D721Med (cell line): Measurements from ENCODE around the gene SIK3.

Experiments
- DNase-seq: peaks from one replicate; pipeline ENCODE4 v3.0.0; 2011; ENCODE audit warnings: low spot score; ENCODE audit not compliant: insufficient read length
- FAIRE-seq: peaks from 2 replicates; lab custom pipeline; 2011; peaks lifted over from hg19 to GRCh38; lab: Jason Lieb, UNC
- TF ChIP-seq, protein P1 (sequence below): IDR thresholded peaks from 2 replicates; pipeline ENCODE4 v1.5.1; 2012; ENCODE audit warnings: mild to moderate bottlenecking, control low read depth; ENCODE audit not compliant: insufficient read depth; ENCODE audit errors: missing control alignments

The SIK3 gene

DNA sequence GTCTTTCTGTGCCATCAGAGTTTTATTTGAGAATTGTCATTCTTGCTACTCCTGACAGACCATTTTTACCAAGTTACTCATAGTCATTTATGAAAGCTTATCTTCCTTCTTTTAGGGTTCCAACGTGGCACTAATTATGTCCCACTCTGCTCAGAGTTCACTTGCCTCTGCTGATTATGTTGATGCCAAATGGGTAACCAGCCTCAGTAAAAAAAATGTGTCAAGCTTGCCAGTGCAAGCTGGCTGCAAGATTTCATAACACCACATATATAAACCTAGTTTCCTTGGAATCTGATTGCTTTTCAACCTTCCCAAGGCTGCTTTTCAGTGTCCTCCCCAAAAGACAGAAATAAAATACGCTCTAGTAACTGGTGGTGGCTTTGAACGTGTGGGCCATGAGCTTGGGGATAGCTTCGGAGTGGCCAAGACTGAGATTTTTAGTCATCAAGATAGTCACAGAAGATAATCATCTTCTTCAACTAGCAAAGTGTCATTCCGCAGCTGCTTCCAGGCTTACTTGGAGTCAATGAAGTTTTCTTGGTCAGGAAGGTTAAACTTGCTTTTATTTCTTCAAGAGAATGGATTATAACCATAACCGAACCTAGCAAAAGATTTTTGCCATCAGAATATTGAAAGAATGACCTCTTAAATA, 231.3 kb downstream of the SIK3 start:
- no peak for DNase-seq
- TF ChIP-seq, protein P1, sequence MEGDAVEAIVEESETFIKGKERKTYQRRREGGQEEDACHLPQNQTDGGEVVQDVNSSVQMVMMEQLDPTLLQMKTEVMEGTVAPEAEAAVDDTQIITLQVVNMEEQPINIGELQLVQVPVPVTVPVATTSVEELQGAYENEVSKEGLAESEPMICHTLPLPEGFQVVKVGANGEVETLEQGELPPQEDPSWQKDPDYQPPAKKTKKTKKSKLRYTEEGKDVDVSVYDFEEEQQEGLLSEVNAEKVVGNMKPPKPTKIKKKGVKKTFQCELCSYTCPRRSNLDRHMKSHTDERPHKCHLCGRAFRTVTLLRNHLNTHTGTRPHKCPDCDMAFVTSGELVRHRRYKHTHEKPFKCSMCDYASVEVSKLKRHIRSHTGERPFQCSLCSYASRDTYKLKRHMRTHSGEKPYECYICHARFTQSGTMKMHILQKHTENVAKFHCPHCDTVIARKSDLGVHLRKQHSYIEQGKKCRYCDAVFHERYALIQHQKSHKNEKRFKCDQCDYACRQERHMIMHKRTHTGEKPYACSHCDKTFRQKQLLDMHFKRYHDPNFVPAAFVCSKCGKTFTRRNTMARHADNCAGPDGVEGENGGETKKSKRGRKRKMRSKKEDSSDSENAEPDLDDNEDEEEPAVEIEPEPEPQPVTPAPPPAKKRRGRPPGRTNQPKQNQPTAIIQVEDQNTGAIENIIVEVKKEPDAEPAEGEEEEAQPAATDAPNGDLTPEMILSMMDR, result no peak
- no peak for FAIRE-seq

DNA sequence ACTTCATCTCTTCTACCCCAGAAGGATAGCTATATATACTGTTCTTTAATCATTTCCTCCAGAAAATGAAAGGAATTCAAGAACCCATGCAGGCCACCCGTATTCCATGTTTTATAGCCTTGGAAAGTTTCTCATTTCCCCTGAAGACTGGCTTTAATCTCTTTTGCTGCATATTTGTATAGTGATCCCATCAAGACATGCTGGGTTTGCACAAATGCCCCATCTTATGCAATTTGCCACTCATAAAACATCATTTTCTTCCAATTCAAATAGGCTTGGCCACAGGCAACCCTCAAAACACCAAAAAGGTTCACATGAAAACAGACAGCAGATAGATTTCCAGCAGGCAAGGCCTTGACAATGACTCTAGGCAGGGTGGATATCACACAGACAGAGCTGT, 232.5 kb downstream of the SIK3 start:
- TF ChIP-seq, protein P1, result no peak
- no peak for DNase-seq
- FAIRE-seq, result no peak

DNA sequence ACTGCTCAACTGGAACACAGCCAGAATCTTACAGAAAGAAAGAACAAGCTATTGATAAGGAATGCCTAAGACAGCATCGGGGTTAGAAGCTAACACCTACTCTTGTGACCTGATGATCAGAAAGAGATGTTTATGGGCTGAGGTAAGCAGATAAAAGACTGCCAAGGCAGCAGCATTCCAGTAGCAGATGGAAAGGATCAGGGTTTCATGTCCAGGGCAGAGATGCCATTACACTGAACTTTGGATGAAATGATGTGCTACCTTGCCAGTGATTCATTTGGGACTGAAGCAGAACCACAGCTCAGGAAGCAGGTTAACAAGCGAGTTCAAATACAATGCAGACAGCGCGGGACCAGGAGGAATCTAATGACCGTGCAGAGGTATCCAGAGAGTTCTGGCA, 233.7 kb downstream of the SIK3 start:
- no peak for FAIRE-seq
- TF ChIP-seq, protein P1, result no peak
- DNase-seq, result no peak

DNA sequence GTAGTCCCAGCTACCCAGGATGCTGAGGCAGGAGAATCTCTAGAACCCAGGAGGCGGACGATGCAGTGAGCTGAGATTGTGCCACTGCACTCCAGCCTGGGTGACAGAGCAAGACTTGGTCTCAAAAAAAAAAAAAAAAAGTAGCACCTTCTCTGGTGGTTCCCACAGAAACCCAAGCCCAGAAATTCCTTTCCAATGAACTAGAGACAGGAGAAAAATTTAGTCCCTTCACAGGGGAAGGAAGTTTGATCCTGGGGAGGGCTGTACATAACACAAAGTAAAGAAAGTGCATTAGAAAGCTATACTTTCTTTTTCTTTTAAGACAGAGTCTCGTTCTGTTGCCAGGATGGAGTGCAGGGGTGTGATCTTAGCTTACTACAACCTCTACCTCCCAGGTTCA, 235.3 kb downstream of the SIK3 start:
- TF ChIP-seq, protein P1, result no peak
- FAIRE-seq (no peak), DNase-seq (no peak)

DNA sequence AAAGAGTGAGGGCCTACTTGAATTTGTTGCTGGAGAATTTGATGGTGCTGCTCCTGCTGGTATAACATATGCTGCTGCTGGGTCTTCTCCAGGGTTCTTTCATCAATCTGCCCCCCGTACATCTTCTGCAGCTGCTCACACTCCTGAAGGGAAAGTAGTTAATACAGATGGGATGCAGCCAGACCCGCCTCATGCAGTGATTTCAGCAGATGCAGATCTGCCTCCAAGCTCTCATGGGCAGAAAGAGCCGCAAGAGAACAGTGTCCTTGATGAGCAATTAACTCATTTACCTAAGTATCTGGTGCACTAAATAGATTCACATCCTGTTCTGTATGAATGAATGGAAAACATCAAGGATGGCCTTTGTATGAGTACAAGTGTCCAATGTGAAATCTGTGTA, 236.0 kb downstream of the SIK3 start:
- FAIRE-seq, result no peak
- no peak for DNase-seq
- TF ChIP-seq, protein P1, result no peak

DNA sequence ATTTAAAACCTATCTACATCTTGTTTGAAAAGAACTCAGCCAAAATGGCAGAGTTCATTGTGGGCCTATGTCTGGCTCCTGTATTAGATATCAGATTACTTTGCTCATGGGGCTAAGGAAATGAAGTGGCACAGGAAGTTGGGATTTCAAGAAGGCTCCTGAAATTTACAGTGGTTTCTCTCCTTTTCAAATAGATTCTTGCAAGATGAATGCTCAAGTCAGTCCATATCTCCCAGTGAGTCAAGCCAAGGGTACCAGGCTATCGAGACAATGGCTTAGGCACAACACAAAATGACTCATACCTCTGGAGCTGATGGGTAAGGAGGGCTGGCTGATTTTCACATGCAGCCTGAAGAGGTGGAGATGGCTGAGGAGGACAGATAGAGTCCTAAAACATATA, 236.7 kb downstream of the SIK3 start:
- FAIRE-seq (no peak), DNase-seq (no peak)
- TF ChIP-seq, protein P1, result no peak

DNA sequence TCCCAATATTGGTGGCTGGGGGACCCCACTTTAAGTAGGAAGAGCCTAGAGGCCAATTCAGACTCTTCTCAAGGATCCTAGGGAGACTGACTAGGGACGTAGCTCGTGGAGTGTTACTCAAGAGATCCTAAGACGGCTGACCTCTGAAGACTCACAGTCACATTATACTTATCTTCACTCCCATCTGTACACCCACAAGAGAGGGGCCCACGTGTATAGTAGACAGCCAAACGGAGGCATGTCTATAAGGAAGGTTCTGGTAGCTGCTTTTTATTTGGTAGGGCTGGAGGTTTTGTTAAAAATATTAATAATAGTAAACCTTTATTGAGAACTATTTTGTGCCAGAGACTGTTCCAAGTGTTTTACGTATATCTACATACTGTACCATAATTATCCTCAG, 237.9 kb downstream of the SIK3 start:
- TF ChIP-seq, protein P1, result no peak
- no peak for FAIRE-seq
- DNase-seq, result no peak
